Tibial artery (tissue), 4 donors: ENCODE results near the gene THAP3.

ENCODE experiments used
- DNase-seq, 2 donors: peaks; one replicate each; pipeline ENCODE4 v3.0.0-alpha.2; 2019
- H3K27ac ChIP-seq, 2 donors: fragments of 200-600 bp; sonication (generic) in 1 of 2; 1 replicate in 1 of 2; 2 replicates in 1 of 2; pipeline ENCODE4 v1.5.1; 2018 to 2019; ENCODE audit warnings: mild to moderate bottlenecking in 1 of 2
- H3K27me3 ChIP-seq, 2 donors: fragments of 200-600 bp; sonication (generic) in 1 of 2; one replicate each; pipeline versions ENCODE4 v1.5.1 to v1.6.0; 2016 to 2019
- H3K36me3 ChIP-seq, 3 donors: fragments of 200-600 bp; sonication (generic) in 2 of 3; one replicate each; pipeline ENCODE4 v1.5.1; 2016 to 2019; ENCODE audit warnings: mild to moderate bottlenecking in 2 of 3
- H3K4me1 ChIP-seq, 4 donors: fragments of 200-600 bp; sonication (generic) in 2 of 4; 1 replicate in 3 of 4; 2 replicates in 1 of 4; pipeline ENCODE4 v1.5.1; 2016 to 2019
- H3K4me3 ChIP-seq, 2 donors: fragments of 200-600 bp; sonication (generic) in 1 of 2; 1 replicate in 1 of 2; 2 replicates in 1 of 2; pipeline ENCODE4 v1.5.1; 2018 to 2019; ENCODE audit warnings: mild to moderate bottlenecking in 2 of 2
- H3K9me3 ChIP-seq, 3 donors: fragments of 200-600 bp; sonication (generic) in 1 of 3; one replicate each; pipeline ENCODE4 v1.5.1; 2016 to 2019
- CTCF ChIP-seq, 2 experiments: fragments of 200-600 bp in 1 of 2; fragments of 450-650 bp in 1 of 2; IDR thresholded peaks; one replicate each; pipeline ENCODE4 v1.5.1; 2017 to 2019; ENCODE audit warnings: antibody characterized with exemption in 2 of 2, mild to moderate bottlenecking in 1 of 2, moderate library complexity in 1 of 2
- intact Hi-C: fragments of 100-400 bp; cut with DNase I; formaldehyde crosslinking; loops from one replicate; pipeline ENCODE4 v1.15.0; 2023; ENCODE audit warnings: low total_unique reads

The THAP3 gene

GRCh38 chr1:6580119-6580592 is 44.5 kb upstream of the THAP3 start:
- H3K36me3 ChIP-seq, result peaks cover 0 to 6% (median 0%) of the 10 kb centered on the region in 3 donors
- no peak for DNase-seq
- peaks cover 8 to 46% (median 32%) of the 10 kb centered on the region in 4 donors for H3K4me1 ChIP-seq
- H3K27me3 ChIP-seq, result no peaks in the 10 kb centered on the region
- intact Hi-C loops, result loop anchor here (10.0 kb wide), 1 partner anchor 55 kb away; no protein-coding TSS in a partner anchor
- no peaks in the 10 kb centered on the region for H3K9me3 ChIP-seq
- peak overlapping the region; percentile 88 to 91 for H3K4me3 ChIP-seq
- no peak for TF ChIP-seq CTCF (IDR thresholded peaks at IDR 0.05)
- H3K27ac ChIP-seq, result peak overlapping the region; percentile 95 to 96

- Histone ChIP-seq H3K4me1 (peaks cover 8 to 46% (median 36%) of the 10 kb centered on the region in 4 donors), H3K27me3 (no peaks in the 10 kb centered on the region), H3K4me3 (peak overlapping the region; percentile 88 to 91), H3K36me3 (peaks cover 0 to 6% (median 0%) of the 10 kb centered on the region in 3 donors), H3K9me3 (no peaks in the 10 kb centered on the region), H3K27ac (peak overlapping the region; percentile 95 to 96)
- TF ChIP-seq CTCF (IDR thresholded peaks at IDR 0.05), result no peak
- intact Hi-C loops, result loop anchor here (10.0 kb wide), 1 partner anchor 54 kb away; no protein-coding TSS in a partner anchor
- DNase-seq, result peak in 1 of 2 donors; percentile 75
Measured at GRCh38 chr1:6580593-6581409, 43.9 kb upstream of the THAP3 start.

- no peak for DNase-seq
Measured at GRCh38 chr1:6581561-6582305, 42.9 kb upstream of the THAP3 start.

DNA sequence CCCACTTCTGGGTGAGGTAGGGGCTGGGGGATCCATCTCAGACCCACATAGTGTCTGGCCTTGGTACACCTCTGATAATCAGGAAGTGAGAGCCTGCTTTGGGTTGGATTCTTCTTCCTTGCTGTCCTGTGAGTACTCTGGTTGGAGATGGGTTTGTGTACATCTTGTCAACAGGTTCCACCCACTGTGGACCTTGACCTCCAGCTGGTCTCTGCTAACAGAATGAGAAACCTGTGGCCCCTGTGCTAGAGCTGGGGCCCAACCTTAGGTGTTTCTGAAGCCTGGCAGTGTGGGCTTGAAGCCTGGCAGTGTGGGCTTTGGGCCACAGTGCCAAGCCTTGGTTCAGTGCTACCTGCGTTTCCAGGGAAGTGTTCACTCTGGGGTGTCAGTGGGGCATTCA is 42.3 kb upstream of the THAP3 start:
- H3K4me3 ChIP-seq, result no peak overlapping the region
- peaks cover 0 to 15% (median 3%) of the 10 kb centered on the region in 3 donors for H3K36me3 ChIP-seq
- H3K27me3 ChIP-seq, result no peaks in the 10 kb centered on the region
- no peaks in the 10 kb centered on the region for H3K9me3 ChIP-seq
- intact Hi-C loops, result loop anchor here (10.0 kb wide), 1 partner anchor 52 kb away; no protein-coding TSS in a partner anchor
- H3K27ac ChIP-seq, result no peak overlapping the region
- H3K4me1 ChIP-seq, result peaks cover 8 to 61% (median 50%) of the 10 kb centered on the region in 4 donors
- TF ChIP-seq CTCF (IDR thresholded peaks at IDR 0.05), result no peak
- no peak for DNase-seq

More at GRCh38 chr1:6581561-6582305, 42.9 kb upstream of the THAP3 start:
- peaks cover 8 to 55% (median 43%) of the 10 kb centered on the region in 4 donors for H3K4me1 ChIP-seq
- peaks cover 0 to 13% (median 0%) of the 10 kb centered on the region in 3 donors for H3K36me3 ChIP-seq
- intact Hi-C loops, result loop anchor here (10.0 kb wide), 1 partner anchor 53 kb away; no protein-coding TSS in a partner anchor
- H3K27me3 ChIP-seq, result no peaks in the 10 kb centered on the region
- no peak overlapping the region for H3K4me3 ChIP-seq
- no peak for TF ChIP-seq CTCF (IDR thresholded peaks at IDR 0.05)
- no peaks in the 10 kb centered on the region for H3K9me3 ChIP-seq
- peak overlapping the region; percentile 95 to 96 for H3K27ac ChIP-seq
